ENCODE data around the gene C1orf210.

- TF ChIP-seq CTCF (IDR thresholded peaks at IDR 0.05 in 8 of 11, conservative IDR thresholded peaks at IDR 0.05 in 3 of 11) = no peak
- TF ChIP-seq POLR2A (IDR thresholded peaks at IDR 0.05) = no peak
- TF ChIP-seq POLR2AphosphoS5 (IDR thresholded peaks at IDR 0.05) = no peak
These were observed 1.2 kb upstream of the C1orf210 start for GRCh38 chr1:43286533-43286932.

Measured in spleen (tissue), 7 donors.